Measurements from ENCODE around the gene PACSIN1. TPM values are rescaled to one million over a fixed set of nuclear protein-coding genes. Genes with fewer than 3 reads are reported as not detected.

The PACSIN1 gene
- total and polyA plus RNA-seq, 2 of the 4 experiments (the other 2 are of a cell fraction) = 0.02 TPM; not detected in 1

DNA sequence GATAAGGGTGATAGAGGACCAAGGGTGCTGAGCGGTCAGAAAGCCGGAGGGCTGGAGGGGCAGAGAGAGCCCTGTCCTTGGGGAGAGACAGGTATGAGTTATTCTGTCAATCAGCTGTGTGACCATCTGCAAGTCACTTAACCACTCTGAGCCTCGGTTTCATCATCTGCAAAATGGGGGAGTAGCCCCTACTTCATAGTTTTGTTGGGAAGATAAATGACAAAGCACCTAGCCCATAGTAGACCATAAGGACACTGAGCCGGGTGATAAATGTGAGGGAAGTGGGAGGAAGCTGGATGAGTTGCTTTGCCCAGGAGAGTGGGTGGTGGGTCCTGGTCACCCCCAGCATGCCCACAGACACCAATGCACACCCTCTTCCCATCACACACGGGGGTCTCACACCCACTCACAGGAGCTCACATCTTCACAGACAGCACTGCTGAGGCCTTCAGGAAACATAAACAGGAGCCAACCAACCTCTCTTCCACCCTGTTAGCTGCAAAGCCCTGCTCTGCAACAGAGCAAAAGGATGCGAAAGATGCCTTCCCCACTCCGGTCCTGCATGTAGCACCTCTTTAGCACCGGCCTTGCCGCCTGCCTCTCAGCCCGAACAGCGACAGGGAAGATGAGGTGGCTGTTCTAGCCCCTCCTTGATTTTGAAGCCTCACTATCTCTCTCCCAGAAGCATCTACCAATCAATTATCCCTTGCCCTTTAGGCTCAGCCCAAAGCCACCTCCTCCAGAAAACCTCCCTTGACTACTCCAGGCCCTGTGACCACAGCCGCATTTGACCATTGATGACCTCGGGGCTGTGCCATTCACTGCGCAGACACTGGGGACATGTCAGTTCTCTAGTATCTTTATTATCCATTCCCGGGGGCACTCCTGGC lies 71.3 kb downstream of the PACSIN1 start (continued):
- TF ChIP-seq POLR2A (IDR thresholded peaks at IDR 0.05; ENCODE audit: low read depth, low read length) = no peak

GRCh38 chr6:34537922-34538550 lies 72.2 kb downstream of the PACSIN1 start:
- no peak for DNase-seq
- TF ChIP-seq RAD21 (IDR thresholded peaks at IDR 0.05; ENCODE audit: low read length) (no peak), RCOR1 (IDR thresholded peaks at IDR 0.05; ENCODE audit: insufficient replicate concordance, low read length) (no peak), CEBPB (IDR thresholded peaks at IDR 0.05; ENCODE audit: low read depth, low read length) (no peak), MAZ (IDR thresholded peaks at IDR 0.05; ENCODE audit: borderline replicate concordance, low read depth, low read length) (no peak), CHD1 (IDR thresholded peaks at IDR 0.05; ENCODE audit: low read depth, low read length) (no peak), USF2 (IDR thresholded peaks at IDR 0.05; ENCODE audit: low read depth, low read length) (no peak), CTCF (conservative IDR thresholded peaks at IDR 0.05; ENCODE audit: low read depth, low read length) (no peak), FOS (IDR thresholded peaks at IDR 0.05; ENCODE audit: low read depth, low read length) (no peak), BHLHE40 (IDR thresholded peaks at IDR 0.05; ENCODE audit: low read depth, low read length) (no peak), SMC3 (IDR thresholded peaks at IDR 0.05; ENCODE audit: low read depth, low read length) (no peak), NFE2L2 (IDR thresholded peaks at IDR 0.05; ENCODE audit: low read depth, low read length) (no peak)
- Histone ChIP-seq H3K14ac (replicated peaks; ENCODE audit: low read depth, low read length) (no peak overlapping the region), H3K27me3 (ENCODE audit: control insufficient read depth, insufficient read depth, low read length) (peaks cover 8% of the 10 kb centered on the region; the same call in 1 of the 2 replicates), H4K5ac (ENCODE audit: low read depth, low read length) (no peak overlapping the region), H2BK120ac (ENCODE audit: low read depth, low read length) (no peak overlapping the region), H2BK20ac (ENCODE audit: low read depth, low read length) (no peak overlapping the region), H3K9ac (ENCODE audit: low read depth, low read length) (no peak overlapping the region), H4K91ac (ENCODE audit: insufficient read depth, low read depth, low read length) (no peak overlapping the region), H3K4me3 (ENCODE audit: insufficient read depth, low read depth, low read length) (no peak overlapping the region), H3K9me3 (ENCODE audit: control insufficient read depth, insufficient read depth, low read length) (no peaks in the 10 kb centered on the region), H3K79me1 (ENCODE audit: low read depth in 1 of 2, low read length in 2 of 2) (no peaks in the 10 kb centered on the region), H3K4me1 (ENCODE audit: control insufficient read depth, insufficient read depth, low read length) (no peaks in the 10 kb centered on the region), H3K18ac (ENCODE audit: low read depth, low read length) (no peak overlapping the region), H2AFZ (replicated peaks; ENCODE audit: low read length, poor library complexity) (no peak overlapping the region), H2AK9ac (replicated peaks; ENCODE audit: low read depth, low read length, poor library complexity) (no peak overlapping the region), H4K20me1 (ENCODE audit: insufficient read depth, low read length) (no peaks in the 10 kb centered on the region), H3K36me3 (ENCODE audit: control insufficient read depth, insufficient read depth, low read length) (no peaks in the 10 kb centered on the region), H3K4me2 (ENCODE audit: low read depth, low read length) (no peak overlapping the region), H3K4ac (ENCODE audit: low read depth, low read length) (no peak overlapping the region), H3K56ac (ENCODE audit: extremely low read depth, insufficient read depth, low read length) (no peak overlapping the region), H4K8ac (ENCODE audit: low read depth in 2 of 2, low read length in 2 of 2) (no peak overlapping the region), H2AK5ac (ENCODE audit: low read depth, low read length) (no peak overlapping the region), H3K27ac (ENCODE audit: insufficient read depth, low read length) (no peak overlapping the region), H3K9me1 (ENCODE audit: insufficient read depth, low read length) (no peaks in the 10 kb centered on the region), H2BK15ac (ENCODE audit: low read depth, low read length) (no peak overlapping the region), H2BK5ac (ENCODE audit: low read depth, low read length, poor library complexity, severe bottlenecking) (no peak overlapping the region), H3K23ac (ENCODE audit: low read depth, low read length) (no peak overlapping the region)
- ATAC-seq (ENCODE audit: low read depth) = no peak
- ChIA-PET CTCF (no interaction called here), POLR2A (ENCODE audit: unreplicated experiment) (interaction anchor here (0.6 kb wide), 1 partner anchor 274 kb away, joined by 9 read pairs; no protein-coding TSS in a partner anchor)
- WGBS, 2 experiments (ENCODE audit: extremely low coverage in 2 of 2, insufficient read length in 1 of 2) = 79% methylated on average over 8 of the region's 19 CpGs; no CpG with 5 or more reads in 1 of the 2 experiments
- dilution Hi-C loops (cut with HindIII; ENCODE audit: low sequenced_read_pairs, unreplicated experiment) (no loop called here), in situ Hi-C loops (cut with MboI; ENCODE audit: low sequenced_read_pairs) (no loop called here), intact Hi-C loops (cut with micrococcal nuclease) (no loop called here)
- no TSS peak for BruUV-seq (replicated peaks)
